ENCODE results near the gene EPN2. TPM values are rescaled to one million over a fixed set of nuclear protein-coding genes. Genes with fewer than 3 reads are reported as not detected.

The EPN2 gene
- total RNA-seq, 2 experiments from 2014 or later, result 3.2 to 4.6 TPM

- peaks cover 22% of the 10 kb centered on the region for H3K4me1 Mint-ChIP-seq (ENCODE audit: low read depth)
- no peaks in the 10 kb centered on the region for H3K9me3 Mint-ChIP-seq
- DNase-seq (no peak), ATAC-seq (no peak)
- TF ChIP-seq CTCF (IDR thresholded peaks at IDR 0.05), result no peak
- ChIA-PET CTCF (interaction anchor here (2.4 to 3.2 kb wide), 2 partner anchors 13 to 139 kb away, joined by 5 to 11 read pairs; no protein-coding TSS in a partner anchor), POLR2A (no interaction called here)
- intact Hi-C loops (cut with micrococcal nuclease), result no loop called here
- peaks cover 35% of the 10 kb centered on the region for H3K27me3 Mint-ChIP-seq
- H3K27ac Mint-ChIP-seq, result no peak overlapping the region
- no peak overlapping the region for H3K4me3 Mint-ChIP-seq
- H3K36me3 Mint-ChIP-seq (ENCODE audit: low read depth), result no peaks in the 10 kb centered on the region
Observed at GRCh38 chr17:19308398-19308797, 71.2 kb downstream of the EPN2 start.

- ATAC-seq (no peak), DNase-seq (no peak)
- H3K27ac Mint-ChIP-seq, result no peak overlapping the region
- CTCF ChIA-PET, result interaction anchor here (0.7 kb wide), 1 partner anchor 54 kb away, joined by 3 read pairs; no protein-coding TSS in a partner anchor
- H3K4me3 Mint-ChIP-seq, result no peak overlapping the region
- intact Hi-C loops (cut with micrococcal nuclease), result no loop called here
- no peak for TF ChIP-seq CTCF (IDR thresholded peaks at IDR 0.05)
- no peaks in the 10 kb centered on the region for H3K36me3 Mint-ChIP-seq (ENCODE audit: low read depth)
- no peaks in the 10 kb centered on the region for H3K9me3 Mint-ChIP-seq
- peaks cover 37% of the 10 kb centered on the region for H3K27me3 Mint-ChIP-seq
- H3K4me1 Mint-ChIP-seq (ENCODE audit: low read depth), result peaks cover 22% of the 10 kb centered on the region
- POLR2A ChIA-PET, result no interaction called here
Observed at GRCh38 chr17:19309701-19310100, 72.5 kb downstream of the EPN2 start.

- intact Hi-C loops (cut with micrococcal nuclease), result no loop called here
- ATAC-seq (no peak), DNase-seq (no peak)
- no peaks in the 10 kb centered on the region for H3K9me3 Mint-ChIP-seq
- H3K36me3 Mint-ChIP-seq (ENCODE audit: low read depth), result no peaks in the 10 kb centered on the region
- ChIA-PET POLR2A (interaction anchor here (0.6 kb wide), 1 partner anchor 19 kb away, joined by 3 read pairs; no protein-coding TSS in a partner anchor), CTCF (no interaction called here)
- H3K4me3 Mint-ChIP-seq, result no peak overlapping the region
- TF ChIP-seq CTCF (IDR thresholded peaks at IDR 0.05), result no peak
- H3K4me1 Mint-ChIP-seq (ENCODE audit: low read depth), result peaks cover 21% of the 10 kb centered on the region
- H3K27me3 Mint-ChIP-seq, result peaks cover 37% of the 10 kb centered on the region
- H3K27ac Mint-ChIP-seq, result no peak overlapping the region
Observed at GRCh38 chr17:19310151-19310550, 73.0 kb downstream of the EPN2 start.

GRCh38 chr17:19311016-19311415, 73.8 kb downstream of the EPN2 start:
- ATAC-seq (no peak), DNase-seq (no peak)
- H3K4me1 Mint-ChIP-seq (ENCODE audit: low read depth), result peaks cover 12% of the 10 kb centered on the region
- H3K9me3 Mint-ChIP-seq, result no peaks in the 10 kb centered on the region
- TF ChIP-seq CTCF (IDR thresholded peaks at IDR 0.05), result no peak
- ChIA-PET POLR2A (interaction anchor here (0.6 kb wide), 1 partner anchor 263 kb away, joined by 3 read pairs; no protein-coding TSS in a partner anchor), CTCF (no interaction called here)
- intact Hi-C loops (cut with micrococcal nuclease), result no loop called here
- H3K4me3 Mint-ChIP-seq, result no peak overlapping the region
- peaks cover 31% of the 10 kb centered on the region for H3K27me3 Mint-ChIP-seq
- H3K36me3 Mint-ChIP-seq (ENCODE audit: low read depth), result no peaks in the 10 kb centered on the region
- H3K27ac Mint-ChIP-seq, result no peak overlapping the region

GRCh38 chr17:19311421-19312215, 74.5 kb downstream of the EPN2 start:
- no peak overlapping the region for H3K4me3 Mint-ChIP-seq
- no peak for DNase-seq
- TF ChIP-seq CTCF (IDR thresholded peaks at IDR 0.05), result no peak
- no peak overlapping the region for H3K27ac Mint-ChIP-seq
- peaks cover 6% of the 10 kb centered on the region for H3K4me1 Mint-ChIP-seq (ENCODE audit: low read depth)
- no peak for ATAC-seq
- no peaks in the 10 kb centered on the region for H3K9me3 Mint-ChIP-seq
- POLR2A ChIA-PET, result interaction anchor here (0.6 kb wide), 1 partner anchor 262 kb away, joined by 3 read pairs; no protein-coding TSS in a partner anchor
- H3K27me3 Mint-ChIP-seq, result peaks cover 29% of the 10 kb centered on the region
- CTCF ChIA-PET, result interaction anchor here (1.1 kb wide), 1 partner anchor 10 kb away, joined by 3 read pairs; no protein-coding TSS in a partner anchor
- intact Hi-C loops (cut with micrococcal nuclease), result no loop called here
- no peaks in the 10 kb centered on the region for H3K36me3 Mint-ChIP-seq (ENCODE audit: low read depth)

All from activated CD8-positive, alpha-beta T cell treated with anti-CD3 and anti-CD28 coated beads for 36 hours (primary cell).